Inflammatory macrophage (primary cell): Measurements from ENCODE around the gene DSCAM.
"Not testable (repeated sequence)": the region's sequence is repeated elsewhere in the genome, so short reads cannot be mapped to it uniquely, and the experiment has no call there.

Experiments
- DNase-seq, 2 donors: peaks; one replicate each; pipeline ENCODE4 v3.0.0-alpha.2; 2020 to 2022

Gene DSCAM

DNA sequence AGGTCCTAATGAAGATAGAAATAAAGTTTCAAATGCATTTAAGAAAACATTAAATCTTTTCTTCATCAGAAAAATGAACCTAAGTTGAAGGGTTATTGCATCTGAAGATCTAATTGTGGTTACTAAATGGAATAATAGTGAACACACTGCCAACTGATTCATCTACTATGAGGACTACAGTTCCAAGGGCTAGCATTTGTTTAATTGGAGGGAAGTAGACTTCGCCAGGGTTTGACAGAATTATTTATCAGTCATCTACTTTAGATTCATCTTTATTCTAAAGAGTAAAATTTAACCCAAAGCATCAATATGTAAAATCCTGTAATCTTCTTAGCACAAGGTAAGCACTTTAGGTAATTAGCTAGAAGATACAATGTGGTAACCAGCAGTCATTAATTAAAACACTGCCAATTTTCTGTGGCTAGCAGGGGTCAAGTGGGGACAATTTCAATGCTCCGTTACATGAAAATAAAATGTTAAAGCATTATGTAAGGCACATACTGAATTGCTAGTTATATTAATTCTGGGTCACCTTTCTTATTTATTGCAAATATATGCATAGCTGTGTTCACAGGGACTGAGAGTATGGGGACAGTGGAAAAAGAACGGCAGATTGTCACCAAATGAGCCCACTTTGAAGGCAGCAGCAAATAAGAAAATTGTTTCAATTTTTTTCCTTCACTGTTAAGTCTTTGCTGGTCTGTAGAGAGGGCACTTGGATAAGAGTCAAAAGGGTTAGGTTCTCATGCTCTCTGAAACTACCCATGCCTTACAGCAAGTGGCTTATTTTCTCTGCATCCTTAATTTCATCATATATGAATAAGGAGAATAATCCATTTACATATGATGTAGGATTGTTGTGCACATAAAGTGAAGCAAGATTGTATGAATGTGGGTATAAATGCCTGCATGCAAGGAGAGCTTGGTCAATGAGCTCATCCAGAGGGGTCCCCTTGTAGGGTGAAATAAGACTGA is 563.8 kb downstream of the DSCAM start:
- no peak for DNase-seq

DNA sequence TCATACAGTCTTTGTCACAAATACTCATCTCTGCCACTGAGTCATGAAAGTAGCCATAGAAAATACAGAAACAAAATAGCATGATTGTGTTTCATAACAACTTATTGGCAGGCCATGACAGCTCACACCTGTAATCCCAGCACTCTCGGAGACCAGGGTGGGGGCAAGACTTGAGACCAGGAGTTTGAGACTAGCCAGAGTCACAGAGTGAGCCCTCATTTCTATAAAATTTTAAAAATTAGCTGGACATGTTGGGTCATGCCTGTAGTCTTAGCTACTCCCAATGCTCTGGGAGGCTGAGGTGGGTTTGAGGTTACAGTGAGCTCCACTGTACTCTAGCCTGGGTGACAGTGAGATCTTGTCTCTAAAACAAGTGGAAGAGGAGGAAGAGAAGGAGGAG is 568.6 kb downstream of the DSCAM start:
- no peak for DNase-seq

DNA sequence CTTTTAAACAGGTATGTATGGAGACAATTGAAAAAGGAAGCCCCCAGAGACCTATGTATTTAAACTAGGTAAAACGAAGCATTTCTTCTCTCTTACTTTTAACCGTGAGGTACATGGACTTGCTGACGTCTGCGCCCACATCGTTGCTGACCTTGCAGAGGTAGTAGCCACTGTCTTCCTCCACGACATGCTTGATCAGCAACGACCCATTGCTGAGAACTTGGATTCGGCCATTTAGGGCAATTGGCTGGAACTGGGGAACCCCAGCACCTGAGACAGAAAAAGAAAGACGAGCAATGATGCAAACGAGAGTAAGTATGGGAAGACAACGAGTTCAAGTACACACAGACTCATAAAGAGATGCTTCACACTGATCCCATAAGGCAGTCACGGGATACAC is 571.0 kb downstream of the DSCAM start:
- DNase-seq: no peak

DNA sequence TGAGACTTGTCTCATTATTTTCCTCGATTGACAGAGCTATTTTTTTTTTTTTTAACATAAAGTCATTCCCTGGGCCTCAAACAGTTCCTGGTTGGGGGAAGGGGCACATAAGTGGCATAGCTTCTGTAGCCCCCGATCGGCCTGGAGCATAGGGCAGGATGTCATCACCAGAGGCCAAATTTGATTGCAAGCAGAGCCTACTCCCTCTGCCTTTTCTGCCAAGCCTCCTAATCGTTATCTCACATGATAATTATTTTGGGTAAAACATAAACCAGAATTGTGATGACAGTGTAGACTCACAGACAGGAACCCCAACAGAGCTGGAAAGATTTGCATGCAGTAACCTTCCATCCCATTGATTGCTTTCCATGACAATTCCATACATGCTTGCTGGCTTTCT is 574.9 kb downstream of the DSCAM start:
- no peak for DNase-seq

DNA sequence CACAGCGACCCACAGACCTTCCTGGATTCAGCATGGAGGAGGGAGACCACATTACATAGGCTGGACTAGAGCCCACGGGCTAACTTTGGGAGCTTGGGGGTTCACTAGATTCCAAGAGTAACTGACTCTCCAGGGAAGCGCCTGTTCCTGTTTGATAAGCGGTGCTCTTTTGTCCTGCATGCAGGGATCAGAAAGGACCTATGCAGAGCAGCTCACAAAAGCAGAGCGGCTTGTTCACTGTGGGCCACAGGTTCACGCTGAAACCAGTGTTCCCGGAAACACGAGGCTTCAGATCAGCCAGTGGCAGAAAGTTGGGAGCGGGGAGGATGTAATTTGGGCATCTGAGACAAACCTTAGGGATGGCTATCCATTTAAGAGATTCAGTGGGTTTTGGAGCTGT is 575.8 kb downstream of the DSCAM start:
- no peak for DNase-seq

DNA sequence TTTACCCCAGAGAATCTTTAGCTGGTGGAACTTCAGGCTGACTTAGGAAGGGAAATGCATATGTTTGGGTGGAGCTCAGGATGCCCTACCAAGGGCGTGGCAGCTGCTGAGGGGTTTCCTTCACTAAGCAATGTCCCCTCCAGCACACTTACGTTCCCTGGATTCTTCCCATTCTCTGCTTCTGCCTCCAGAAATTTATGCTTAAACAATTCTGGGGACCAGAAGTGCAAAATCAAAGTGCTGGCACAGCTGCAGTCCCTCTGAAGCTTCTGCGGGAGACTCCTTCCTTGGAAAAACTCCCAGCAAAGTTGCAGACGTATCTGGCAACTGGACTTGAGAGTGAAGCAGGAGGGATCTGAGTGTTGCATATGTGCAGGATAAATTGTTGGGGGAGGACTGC is 576.9 kb downstream of the DSCAM start:
- DNase-seq: no peak

DNA sequence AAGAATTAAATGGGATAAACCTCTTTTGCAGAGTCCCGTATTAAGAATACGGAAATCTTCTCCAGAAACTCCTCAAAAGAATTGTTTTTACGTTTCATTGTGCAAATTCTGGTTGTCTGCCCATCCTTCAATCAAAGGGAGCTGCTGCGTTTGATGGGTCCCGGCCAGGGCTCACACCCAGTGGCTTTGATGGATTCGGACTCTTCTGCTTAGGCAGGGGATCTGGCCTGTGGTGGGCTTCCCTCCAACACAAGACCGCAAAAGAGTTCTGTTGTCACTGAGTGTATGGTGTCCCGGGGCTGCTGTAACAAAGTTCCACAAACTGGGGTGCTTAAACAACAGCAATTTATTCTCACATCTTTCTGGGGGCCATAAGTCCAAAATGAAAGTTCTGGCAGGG is 577.7 kb downstream of the DSCAM start:
- no peak for DNase-seq

DNA sequence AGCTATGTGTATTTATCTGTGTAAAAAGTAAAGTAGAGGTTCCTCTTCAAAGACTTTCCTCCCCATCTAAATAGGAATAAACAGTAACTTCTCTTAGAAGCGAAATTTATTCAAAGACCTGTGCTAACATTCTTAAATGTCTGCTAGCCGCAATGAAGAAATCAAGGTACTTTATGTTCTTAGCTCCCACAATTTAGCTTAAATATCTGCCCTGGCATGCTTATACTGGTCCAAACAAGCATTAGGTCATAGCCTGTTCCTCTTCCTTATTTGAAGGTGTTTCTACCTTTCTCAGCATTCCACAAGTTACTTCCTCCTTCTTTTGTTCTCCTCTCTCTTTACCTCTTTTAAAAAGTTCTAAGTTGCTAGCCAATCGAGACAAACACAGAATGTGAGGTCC is 588.5 kb downstream of the DSCAM start:
- not testable (repeated sequence) for DNase-seq

DNA sequence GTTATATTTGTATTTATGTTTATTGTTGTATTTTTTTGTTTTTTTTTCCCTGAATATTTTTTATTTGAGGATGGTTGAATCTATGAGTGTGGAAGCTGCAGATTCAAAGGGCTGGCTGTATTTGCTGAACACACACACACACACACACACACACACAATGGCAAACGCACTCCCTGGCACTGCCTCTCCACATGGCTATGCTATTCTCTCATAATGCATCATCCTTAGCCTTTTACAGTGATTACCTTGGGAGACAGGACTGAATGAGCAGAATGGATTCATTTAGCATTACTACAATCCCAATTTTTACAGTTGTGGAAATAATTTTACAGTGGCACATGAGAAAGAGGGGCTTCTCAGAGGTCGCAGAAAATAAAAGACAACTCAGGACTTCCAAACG is 589.6 kb downstream of the DSCAM start:
- DNase-seq: no peak

DNA sequence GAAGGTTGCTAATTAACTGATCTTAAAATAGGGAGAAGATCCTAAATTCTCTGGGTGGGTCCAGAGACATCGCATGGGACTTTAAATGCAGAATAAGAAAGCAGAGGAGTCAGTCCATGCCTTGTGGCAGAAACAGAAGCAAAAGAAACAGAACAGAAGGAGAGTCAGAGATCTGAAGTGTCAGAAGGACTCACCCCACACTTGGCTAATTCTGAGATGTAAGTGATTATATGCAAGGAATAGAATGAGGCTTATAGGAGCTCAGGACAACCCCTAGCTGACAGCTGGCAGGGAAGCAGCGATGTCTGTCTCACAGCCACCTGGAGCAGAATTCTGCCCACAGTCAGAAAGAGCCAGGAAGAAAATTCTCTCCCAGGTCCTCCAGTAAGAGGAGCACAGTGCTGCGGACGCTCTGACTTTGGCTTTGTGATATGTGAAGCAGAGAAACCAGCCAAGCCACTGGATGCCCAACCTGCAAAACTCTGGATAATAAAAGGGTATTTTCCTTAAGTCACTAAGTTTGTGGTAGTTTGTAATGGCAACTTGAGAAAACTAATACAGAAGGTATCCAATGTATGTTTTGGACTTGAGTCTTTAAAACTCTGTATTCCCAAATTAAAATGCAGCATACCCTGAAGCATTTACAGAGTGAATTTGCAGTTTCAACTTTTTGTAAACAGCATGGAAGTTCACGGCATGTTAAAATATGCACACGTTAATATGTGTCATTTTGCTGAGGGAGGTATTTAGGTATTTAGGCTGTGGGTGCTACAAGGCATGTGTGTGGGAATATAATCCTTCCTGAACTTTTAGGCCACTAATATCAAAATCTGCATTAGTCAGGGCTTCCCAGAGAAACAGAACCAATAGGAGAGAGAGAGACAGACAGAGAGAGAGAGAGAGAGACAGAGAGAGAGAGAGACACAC is 591.2 kb downstream of the DSCAM start:
- no peak for DNase-seq

DNA sequence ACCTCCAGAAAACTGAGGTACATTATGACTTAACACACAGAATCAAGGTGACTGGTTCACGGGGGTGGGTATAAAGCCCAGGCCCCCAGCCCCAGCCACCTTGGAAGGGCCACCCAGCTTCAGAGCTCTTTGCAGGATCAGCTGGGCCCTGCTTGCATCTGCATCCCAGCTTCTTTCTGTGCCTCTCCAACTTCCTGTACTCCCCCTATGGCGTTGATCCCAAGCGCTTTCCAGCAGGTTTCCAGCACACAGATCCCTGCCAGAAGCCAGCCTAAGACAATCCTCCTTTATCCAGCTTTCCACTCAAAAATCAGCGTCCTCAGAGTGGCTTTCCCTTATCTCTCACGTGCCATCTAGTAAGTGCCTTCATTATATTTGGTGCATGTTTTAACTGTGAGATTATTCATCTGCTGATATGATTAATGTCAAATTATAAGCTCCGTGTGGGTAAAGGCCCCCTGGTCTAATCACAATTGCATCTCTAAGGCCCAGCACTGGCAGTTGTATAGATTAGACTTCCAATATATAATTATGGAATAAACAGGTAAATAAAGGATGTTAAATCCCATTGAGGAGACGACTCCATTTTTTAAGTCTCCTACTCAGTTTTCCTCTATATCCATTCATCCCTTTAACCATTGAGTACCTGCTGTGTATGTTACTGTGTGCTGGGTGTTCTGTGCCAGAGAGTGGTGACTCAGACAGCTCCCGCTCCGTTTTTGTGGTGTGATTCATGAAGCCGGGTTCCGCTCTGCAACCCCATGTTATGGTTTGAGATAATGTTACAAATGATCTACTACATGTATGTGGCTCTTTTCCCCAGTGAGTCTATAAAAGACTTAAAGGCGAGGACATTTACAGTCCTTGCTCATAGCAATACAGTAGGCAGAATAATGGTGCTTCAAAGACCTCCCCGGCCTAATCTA is 592.2 kb downstream of the DSCAM start:
- DNase-seq: no peak

DNA sequence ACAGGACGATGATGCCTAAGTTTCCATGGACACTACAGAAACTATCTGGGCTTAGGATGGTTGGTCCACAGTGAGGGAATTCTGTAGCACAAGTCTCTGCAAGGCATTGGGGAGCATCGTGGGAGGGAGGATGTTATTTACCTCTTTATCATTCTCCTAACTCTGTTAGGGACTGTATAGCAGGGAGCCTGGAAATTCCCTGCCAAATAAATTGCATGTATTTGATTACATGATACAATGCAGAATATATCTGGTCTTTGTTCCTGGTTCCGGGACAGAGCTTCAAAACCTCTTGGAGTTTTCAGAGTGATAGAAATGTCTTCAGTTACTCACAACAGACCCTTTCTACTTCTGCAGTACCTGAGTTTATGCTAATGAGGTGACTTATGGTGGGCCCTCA is 593.8 kb downstream of the DSCAM start:
- no peak for DNase-seq

DNA sequence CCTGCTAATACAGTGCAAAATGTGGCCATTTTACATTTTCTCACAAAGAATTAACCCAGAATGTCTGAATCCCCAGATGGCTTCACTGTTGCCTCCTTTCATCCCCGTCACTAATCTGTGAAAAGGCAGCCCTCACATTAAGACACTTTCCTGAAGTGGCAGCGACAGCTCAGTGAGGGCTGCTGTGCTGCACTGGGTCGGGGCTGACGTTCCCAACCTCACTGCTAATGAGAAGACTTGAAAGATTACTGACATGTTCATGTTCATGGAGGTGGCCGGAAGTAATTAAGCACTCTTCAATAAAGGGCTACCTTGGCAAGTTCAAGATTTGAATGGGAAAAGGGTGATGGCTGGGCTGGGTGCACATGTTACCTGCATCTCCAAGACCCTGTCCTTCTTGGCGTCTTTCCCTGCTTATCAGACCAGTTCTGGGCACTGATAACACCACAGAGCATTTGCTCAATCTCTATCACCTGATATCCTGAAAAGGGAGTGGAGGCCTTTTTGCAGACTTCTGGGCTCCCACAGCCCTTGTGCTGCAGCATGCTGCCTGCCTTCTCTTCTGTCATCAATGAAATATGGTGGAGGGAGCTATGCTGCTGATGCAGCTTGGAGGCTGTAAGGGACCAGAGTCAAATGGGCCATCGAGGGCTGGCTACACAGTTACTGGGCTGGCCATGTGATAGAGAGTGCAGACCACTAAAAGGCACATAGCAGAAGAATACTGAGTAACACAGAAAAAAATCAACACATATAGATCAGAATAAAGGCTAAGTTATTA is 596.3 kb downstream of the DSCAM start:
- DNase-seq: no peak

DNA sequence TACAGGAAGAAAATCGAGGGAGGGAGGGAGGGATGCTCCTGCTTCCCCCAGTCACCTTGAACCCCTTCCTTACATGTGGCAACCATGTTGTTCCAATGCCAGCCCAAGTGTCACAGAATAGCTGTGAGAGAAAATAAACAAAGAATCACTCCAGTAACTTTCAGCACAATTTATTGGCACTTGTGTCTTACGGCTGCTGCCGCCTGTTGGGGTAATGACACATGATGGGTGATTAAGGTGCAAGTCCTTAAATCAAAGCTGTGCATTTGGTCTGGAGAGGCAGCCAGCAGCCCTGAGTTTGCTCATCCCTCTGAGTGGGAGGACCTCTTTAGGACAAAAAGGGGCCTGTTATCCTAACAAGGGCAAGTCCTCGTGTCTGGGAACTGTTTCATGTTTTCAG is 602.0 kb downstream of the DSCAM start:
- no peak for DNase-seq

DNA sequence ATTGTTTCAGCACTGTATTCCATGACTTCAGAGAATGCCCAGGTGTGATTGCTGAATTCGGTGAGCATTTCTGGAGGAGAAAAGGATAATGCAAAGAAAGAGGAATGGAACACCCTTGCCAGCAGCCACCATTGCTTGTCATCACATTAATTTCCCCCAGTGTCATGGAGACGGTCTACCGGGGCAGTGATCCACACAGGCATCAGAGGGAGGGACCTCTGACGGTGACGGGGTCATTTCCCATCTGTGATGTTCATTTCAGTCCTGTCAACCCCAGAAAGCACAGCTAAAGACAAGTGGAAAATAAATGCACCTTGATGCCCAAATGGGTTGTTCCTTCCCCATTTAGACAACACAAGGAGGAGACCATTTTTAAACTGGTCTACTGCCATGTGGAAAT is 603.3 kb downstream of the DSCAM start:
- no peak for DNase-seq

DNA sequence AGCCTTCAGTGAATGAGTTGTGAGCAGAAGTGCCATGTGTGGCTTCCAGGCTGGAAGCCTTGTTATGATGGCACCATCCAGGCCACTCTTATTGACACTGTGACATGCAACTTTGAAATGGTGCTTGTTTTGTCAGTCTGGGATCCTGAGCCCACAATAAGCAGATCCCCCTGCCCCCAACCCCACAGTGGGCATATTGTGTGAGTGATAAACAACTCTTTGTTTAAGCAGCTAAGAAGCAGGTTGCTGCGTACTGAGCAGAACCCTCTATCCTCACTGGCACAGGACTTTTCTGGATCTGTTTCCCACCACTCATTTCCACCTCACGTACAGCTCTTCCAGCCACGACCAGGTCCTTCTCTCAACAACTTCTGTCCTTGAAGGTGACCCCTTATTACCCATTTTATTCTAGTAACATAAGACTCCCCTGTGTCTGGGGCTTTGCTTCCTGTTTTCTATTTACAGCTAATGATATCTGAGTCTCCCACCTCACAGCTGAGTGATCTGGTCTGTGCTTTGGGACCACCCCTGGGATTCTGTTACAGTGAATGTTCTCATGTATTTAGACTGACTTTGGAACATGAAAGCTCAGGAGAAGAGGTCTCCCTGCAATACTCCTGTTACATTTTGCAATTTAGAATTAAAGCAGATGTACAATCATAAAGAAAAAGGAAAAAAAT is 604.2 kb downstream of the DSCAM start:
- no peak for DNase-seq

DNA sequence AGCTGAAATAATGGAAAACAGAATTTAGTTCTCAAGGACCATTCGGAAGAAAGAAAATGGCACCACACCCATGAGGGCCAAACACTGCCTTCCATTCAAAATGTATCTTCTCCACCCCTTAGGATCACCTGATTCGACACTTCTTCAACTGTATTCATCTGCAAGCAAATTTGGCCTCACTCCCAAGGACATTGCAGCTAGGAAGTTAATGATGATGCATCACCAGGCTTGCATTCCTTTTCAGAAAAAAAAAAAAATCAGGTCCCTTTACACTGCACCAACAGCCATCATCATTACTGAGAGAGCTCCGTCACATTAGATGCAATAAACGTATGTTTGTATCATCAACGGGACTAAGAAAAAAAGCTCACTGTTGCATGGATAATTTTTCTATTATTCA is 611.4 kb downstream of the DSCAM start:
- DNase-seq: no peak

DNA sequence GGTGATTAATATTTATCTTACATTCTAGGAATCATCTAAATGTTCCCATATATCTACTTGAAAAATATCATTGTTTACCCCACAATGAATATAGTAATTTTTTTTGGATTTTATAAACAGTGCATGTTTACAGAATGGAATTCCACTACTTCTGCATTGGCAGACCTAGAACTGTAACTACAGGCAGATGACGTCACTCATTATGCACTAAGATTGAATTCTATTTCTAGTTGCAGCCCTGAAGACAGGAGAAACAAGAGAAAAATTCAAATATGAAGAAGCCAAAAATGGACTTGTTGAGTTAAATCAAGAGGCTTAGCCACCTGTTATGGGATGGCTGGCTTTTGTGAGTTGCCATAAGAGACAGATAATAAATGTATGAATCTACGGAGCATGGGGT is 615.0 kb downstream of the DSCAM start:
- no peak for DNase-seq

DNA sequence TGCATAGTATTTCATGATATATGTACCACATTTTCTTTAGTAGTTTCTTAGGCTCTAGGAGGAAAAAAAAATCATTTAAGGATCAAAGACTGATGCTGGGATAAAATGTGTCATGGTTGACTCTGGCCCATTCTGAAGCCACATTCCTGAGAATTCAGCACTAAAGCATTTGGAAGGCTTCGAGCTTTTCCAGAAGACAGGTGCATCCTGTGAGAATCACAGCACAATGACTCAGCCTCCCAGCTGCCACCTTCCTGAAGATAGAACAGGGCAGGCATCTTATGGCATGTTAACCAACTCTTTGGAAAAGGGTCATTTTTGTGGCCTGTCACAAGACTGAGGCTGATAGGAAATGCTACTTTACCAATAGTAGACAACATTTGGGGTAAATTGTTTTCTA is 619.9 kb downstream of the DSCAM start:
- DNase-seq: no peak

DNA sequence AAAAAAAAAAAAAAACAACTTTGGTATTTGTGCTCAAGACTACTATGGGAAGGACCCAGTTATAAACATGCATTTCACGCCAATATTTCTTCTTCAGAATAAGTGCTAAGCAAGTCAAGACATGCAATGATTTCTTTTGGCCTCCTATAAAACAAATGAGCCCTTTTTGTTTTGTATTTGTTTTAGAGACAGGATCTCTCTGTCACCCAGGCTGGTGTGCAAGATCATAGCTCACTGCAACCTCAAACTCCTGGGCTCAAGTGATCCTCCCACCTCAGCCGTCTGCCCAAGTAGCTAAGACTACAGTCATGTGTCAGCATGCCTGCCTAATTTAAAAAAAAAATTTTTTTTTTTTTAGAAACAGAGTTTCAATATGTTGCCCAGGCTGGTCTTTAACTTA is 631.0 kb downstream of the DSCAM start:
- no peak for DNase-seq

DNA sequence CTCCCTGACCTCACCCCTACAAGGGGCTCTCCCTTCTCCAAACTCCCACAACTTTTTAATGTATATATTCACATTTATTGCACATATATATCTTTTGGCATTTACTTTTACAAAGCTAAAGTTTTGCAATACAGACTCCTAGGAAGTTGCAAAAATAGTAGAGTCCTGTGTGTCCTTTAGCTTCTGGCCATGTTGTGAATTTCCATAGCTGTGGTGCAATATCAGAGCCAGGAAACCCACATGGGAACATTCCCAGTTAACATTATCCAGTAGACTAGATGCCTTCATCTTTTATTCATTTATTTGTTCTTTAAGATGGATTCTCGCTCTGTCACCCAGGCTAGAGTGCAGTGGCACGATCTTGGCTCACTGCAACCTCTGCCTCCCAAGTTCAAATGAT is 636.7 kb downstream of the DSCAM start:
- no peak for DNase-seq
